ENCODE measurements around the gene DIAPH1. TPM values are rescaled to one million over a fixed set of nuclear protein-coding genes. Genes with fewer than 3 reads are reported as not detected.

Gene DIAPH1
- total RNA-seq (2014; rRNA removed; shearing (Covaris generic)), result 28.2 and 32.9 TPM in 2 replicates

- DNase-seq (ENCODE audit: low spot score), result peak; percentile 93
Observed at GRCh38 chr5:141618804-141619554, at the start of gene DIAPH1. DIAPH1 (minus strand) TSS chr5:141619000; CDS start chr5:141618914, 86 bp downstream.

GRCh38 chr5:141665995-141666940, 47.5 kb upstream of the DIAPH1 start:
- DNase-seq (ENCODE audit: low spot score), result no peak

- DNase-seq (ENCODE audit: low spot score), result peak; percentile 62
Observed at GRCh38 chr5:141664733-141665461, 46.1 kb upstream of the DIAPH1 start.

GRCh38 chr5:141663506-141663905, 44.7 kb upstream of the DIAPH1 start:
- no peak for DNase-seq (ENCODE audit: low spot score)

GRCh38 chr5:141662028-141662427, 43.2 kb upstream of the DIAPH1 start:
- no peak for DNase-seq (ENCODE audit: low spot score)

GRCh38 chr5:141657937-141658545, 39.2 kb upstream of the DIAPH1 start:
- DNase-seq (ENCODE audit: low spot score), result peak; percentile 84

GRCh38 chr5:141657404-141657803, 38.6 kb upstream of the DIAPH1 start:
- DNase-seq (ENCODE audit: low spot score), result no peak

GRCh38 chr5:141656396-141656795, 37.6 kb upstream of the DIAPH1 start:
- DNase-seq (ENCODE audit: low spot score), result no peak

- no peak for DNase-seq (ENCODE audit: low spot score)
Observed at GRCh38 chr5:141655020-141655419, 36.2 kb upstream of the DIAPH1 start.

- DNase-seq (ENCODE audit: low spot score), result peak; percentile 36
Observed at GRCh38 chr5:141654298-141654697, 35.5 kb upstream of the DIAPH1 start.

- DNase-seq (ENCODE audit: low spot score), result no peak
Observed at GRCh38 chr5:141651728-141652105, 32.9 kb upstream of the DIAPH1 start.

- peak; percentile 54 for DNase-seq (ENCODE audit: low spot score)
Observed at GRCh38 chr5:141650851-141651727, 32.3 kb upstream of the DIAPH1 start, which contains the start of gene FCHSD1. FCHSD1 (minus strand) TSS chr5:141651418; CDS start chr5:141651368, 50 bp downstream.

- no peak for DNase-seq (ENCODE audit: low spot score)
Observed at GRCh38 chr5:141649972-141650371, 31.2 kb upstream of the DIAPH1 start.

GRCh38 chr5:141649056-141649688, 30.4 kb upstream of the DIAPH1 start:
- no peak for DNase-seq (ENCODE audit: low spot score)

GRCh38 chr5:141647851-141648250, 29.1 kb upstream of the DIAPH1 start:
- no peak for DNase-seq (ENCODE audit: low spot score)

- DNase-seq (ENCODE audit: low spot score), result no peak
Observed at GRCh38 chr5:141647242-141647641, 28.4 kb upstream of the DIAPH1 start.

- no peak for DNase-seq (ENCODE audit: low spot score)
Observed at GRCh38 chr5:141646026-141646425, 27.2 kb upstream of the DIAPH1 start.

- DNase-seq (ENCODE audit: low spot score), result peak; percentile 90
Observed at GRCh38 chr5:141641634-141642267, 23.0 kb upstream of the DIAPH1 start.

- no peak for DNase-seq (ENCODE audit: low spot score)
Observed at GRCh38 chr5:141640698-141641097, 21.9 kb upstream of the DIAPH1 start.
